ENCODE results near the gene PA2G4.
A peak's percentile ranks its signal among the peaks of the same experiment; 100 is the strongest.
"Not testable (repeated sequence)": the region's sequence is repeated elsewhere in the genome, so short reads cannot be mapped to it uniquely, and the experiment has no call there.

Gene PA2G4

DNA sequence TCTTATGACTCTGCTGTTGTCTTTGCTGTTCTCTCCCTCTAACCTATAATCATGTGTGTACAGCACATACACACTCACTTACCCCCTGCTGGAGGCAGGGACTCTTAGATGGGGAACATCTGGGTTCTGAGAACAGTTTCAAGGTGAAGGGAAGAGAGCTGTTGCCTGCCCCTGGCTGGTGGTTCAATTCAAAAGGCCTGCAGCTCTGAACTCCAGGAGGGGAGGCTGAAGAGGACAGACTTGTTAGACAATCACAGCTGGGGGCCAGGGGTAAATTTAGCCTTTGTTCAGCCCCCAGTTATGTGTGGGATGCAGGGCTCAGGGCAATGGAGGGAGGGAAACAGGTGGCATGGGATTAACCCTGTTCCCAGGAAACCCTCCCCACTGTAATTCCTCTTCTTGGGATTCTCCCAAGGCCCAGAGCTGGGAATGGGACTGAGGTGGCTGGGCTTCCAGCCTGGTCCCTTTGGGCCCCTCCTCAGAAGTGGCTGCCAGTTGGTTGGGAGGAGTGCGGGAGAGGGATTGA is 50.0 kb downstream of the PA2G4 start:
- DNase-seq, result no peak

DNA sequence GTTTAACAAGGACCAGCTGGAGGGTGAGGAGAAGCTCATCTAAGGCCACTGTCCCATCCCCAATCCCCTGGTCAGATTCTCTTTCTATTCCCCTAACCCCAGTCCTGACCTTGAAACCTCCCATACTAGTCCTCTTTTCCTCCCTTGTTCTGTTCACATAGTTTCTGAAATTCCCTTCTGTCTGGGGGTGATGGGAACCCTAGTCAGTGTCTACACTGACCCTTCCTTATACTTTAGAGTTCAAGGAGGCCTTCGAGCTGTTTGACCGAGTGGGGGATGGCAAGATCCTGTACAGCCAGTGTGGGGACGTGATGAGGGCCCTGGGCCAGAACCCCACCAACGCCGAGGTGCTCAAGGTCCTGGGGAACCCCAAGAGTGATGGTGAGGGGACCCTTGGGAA is 50.5 kb downstream of the PA2G4 start:
- no peak for DNase-seq

DNA sequence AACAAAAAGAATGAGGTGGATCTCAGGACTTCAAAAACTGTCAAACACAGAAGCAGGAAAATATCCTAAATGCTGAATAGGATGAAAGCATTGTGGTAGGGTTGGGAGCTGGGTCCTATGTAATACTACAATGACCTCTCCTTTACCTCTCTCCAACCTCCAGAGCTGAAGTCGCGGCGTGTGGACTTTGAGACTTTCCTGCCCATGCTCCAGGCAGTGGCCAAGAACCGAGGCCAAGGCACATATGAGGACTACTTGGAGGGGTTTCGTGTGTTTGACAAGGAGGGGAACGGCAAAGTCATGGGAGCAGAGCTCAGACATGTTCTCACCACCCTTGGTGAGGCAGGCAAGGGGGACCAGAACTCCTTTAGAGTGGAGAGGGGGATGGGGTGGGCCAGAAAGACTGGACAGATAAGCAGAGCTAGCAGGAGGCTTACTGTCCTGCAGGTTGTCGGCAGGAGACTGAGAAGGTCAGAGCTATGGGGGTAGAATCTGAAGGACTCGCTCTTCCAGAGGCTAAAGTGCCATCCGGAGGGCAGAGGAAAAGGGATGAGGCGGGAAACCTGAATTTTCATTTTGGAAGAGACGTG is 51.0 kb downstream of the PA2G4 start:
- DNase-seq, result no peak

DNA sequence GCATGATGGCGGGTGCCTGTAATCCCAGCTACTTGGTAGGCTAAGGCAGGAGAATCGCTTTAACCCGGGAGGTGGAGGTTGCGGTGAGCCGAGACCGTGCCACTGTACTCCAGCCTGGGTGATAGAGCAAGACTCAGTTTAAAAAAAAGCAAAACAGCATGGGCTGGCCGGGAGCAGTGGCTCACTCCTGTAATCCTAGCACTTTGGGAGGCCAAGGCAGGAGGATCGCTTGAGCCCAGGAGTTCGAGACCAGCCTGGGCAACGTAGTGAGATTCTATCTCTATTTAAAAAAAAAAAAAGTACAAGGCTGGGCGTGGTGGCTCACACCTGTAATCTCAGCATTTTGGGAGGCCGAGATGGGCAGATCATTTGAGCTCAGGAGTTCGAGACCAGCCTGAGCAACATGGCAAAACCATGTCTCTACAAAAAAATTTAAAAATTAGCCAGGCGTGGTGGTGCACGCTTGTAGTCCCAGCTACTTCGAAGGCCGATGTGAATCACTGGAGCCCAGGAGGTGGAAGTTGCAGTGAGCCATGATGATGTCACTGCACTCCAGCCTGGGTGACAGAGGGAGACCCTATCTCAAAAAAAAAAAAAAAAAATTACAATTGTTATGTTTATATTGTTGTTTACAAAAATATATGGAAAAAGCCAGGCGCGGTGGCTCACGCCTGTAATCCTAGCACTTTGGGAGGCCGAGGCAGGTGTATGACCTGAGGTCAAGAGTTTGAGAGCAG is 52.3 kb downstream of the PA2G4 start:
- DNase-seq, result not testable (repeated sequence)

DNA sequence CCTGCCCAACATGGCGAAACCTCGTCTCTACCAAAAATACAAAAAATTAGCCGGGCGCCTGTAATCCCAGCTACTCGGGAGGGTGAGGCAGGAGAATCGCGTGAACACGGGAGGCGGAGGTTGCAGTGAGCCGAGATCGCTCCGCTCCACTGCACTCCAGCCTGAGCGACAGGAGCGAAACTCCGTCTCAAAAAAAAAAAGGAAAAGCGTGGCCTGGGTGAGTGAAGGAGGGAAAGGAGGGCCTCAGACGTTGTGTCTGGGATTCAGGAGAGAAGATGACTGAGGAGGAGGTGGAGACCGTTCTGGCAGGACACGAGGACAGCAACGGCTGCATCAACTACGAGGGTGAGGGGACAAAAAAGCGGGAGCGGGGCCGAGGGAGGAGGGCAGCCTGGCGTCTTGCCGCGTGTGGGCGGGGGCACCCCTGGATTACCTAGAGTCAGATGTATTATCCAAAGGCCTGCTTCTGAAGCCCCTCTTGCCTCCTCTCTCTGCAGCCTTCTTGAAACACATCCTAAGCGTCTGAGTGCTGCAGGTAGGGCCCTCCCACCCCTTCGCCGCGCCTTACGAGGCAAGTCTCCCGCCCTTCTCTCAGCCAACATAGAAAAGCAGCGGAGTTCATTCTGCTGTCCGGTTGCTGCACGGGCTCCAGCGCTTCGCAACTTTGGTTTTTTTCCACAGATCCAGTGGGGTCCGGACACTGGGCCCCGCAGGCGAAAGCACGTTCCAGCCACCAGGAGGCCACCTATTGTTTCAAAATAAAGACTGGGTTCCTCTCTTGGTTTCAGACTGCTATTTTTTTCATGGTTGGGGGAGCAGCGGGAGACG is 53.1 kb downstream of the PA2G4 start:
- peak; percentile 73 to 80 for DNase-seq

DNA sequence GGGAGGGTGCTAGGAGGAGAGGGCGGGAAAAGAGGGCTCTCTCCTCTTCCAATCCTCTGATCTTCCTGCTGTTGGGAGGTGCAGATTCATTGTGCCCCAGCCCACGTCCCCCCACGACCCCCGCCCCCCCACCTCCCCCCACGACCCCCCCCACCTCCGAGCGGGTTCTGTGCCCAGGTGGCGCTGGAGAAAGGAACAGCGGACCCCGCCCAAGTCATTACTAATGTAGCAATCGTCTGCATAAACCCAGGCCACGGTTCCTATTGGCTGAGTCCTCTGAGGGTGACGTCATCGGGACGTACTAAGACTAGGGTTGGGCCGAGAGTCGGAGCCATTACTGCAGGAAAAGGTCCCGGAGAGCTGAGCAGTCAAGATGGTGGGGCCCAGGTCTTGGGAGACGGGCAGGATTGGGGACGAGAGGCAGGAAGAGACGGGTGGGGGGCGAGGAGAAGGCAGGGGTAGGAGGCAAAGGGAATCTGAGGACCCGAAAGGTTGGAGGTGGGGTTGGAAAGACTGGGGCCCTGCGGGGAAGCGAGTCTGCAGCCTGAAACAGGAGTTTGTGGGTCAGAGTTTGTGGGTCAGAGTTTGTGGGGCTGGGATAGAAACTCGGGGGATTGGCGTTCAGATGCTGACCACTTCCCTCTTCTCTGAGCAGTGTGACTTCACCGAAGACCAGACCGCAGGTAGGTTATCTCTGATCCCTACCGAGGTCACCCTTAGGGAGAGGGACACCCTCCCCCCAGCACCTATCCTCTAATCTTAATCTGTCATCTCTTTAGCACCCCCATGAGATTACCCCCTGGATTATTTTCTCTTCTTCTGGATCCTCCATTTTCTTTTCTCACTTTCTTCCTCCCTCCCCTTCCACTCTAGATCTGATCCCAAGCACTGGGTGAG is 53.9 kb downstream of the PA2G4 start, which contains the start of gene MYL6:
MYL6 (plus strand) TSS at position 331 of the 897 bp plus-strand sequence; CDS start at position 374, 43 bp downstream.
- DNase-seq, result peak; percentile 95

DNA sequence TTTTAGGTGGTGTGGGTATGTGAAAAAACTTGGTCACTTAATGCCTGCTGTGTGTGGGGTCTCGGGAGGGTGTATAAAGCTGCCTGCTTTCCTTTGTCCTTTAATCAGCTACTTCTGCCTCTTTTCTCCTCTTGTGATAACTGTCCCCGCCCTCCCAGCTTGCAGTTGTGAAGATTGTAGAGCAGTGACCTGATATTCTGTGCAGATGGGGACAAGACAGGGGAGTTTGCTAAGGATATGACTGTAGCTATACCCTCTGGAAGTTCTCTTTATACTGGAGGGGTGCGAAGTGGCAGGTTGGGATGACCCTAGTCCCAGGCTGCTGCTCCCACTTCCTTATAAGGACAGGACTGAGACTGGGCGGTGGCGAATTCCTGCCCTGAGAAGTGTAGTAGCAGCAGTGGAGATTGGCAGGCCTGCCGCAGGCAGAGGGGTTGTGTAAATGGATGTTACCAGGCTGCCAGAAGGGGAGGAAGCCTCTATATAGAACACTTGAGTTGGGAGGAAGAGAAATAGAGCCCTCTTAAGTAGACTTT is 54.6 kb downstream of the PA2G4 start:
- peak in 1 of 2 donors; percentile 38 for DNase-seq

DNA sequence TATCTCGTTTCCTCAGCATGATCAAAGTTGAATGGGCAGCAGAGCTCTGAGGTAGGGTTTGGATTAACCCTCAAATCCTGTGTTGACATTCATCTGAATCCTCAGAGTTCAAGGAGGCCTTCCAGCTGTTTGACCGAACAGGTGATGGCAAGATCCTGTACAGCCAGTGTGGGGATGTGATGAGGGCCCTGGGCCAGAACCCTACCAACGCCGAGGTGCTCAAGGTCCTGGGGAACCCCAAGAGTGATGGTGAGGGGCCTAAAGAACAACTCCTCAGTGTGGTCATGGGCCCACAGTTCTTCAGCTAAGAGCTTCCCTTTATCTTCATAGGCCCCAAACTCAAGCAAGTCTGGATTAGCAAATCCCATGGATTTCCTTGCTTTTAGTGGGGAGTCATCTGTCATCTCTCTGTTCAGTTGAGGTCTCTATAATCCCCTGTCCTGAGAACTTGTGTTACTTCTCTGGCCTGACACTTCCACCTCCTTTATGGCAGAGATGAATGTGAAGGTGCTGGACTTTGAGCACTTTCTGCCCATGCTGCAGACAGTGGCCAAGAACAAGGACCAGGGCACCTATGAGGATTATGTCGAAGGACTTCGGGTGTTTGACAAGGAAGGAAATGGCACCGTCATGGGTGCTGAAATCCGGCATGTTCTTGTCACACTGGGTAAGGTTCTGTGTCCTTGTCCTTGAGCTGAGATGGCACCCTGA is 55.3 kb downstream of the PA2G4 start:
- no peak for DNase-seq

DNA sequence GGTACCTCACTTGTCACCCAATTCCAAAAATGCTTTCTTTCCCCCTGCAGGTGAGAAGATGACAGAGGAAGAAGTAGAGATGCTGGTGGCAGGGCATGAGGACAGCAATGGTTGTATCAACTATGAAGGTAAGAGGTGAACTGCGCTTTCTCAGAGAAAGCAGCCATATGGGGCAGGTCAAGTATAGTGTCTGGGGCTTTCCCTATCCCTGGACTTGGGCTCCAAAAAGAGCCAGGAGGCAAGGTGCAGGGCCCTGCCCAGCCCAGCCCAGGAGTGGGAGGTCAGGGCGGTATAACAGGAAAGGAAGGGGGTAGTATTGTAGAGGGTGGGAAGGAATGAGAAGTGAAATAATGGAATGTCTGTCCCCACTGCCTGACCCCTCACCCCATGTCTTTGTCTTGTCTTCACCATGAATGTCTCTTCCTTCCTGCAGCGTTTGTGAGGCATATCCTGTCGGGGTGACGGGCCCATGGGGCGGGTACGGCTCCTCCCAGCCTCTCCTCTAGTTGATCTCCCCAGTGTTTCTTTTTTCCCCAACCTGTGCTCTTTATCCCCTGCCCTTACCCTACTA is 55.9 kb downstream of the PA2G4 start:
- DNase-seq, result peak; percentile 61 to 75

DNA sequence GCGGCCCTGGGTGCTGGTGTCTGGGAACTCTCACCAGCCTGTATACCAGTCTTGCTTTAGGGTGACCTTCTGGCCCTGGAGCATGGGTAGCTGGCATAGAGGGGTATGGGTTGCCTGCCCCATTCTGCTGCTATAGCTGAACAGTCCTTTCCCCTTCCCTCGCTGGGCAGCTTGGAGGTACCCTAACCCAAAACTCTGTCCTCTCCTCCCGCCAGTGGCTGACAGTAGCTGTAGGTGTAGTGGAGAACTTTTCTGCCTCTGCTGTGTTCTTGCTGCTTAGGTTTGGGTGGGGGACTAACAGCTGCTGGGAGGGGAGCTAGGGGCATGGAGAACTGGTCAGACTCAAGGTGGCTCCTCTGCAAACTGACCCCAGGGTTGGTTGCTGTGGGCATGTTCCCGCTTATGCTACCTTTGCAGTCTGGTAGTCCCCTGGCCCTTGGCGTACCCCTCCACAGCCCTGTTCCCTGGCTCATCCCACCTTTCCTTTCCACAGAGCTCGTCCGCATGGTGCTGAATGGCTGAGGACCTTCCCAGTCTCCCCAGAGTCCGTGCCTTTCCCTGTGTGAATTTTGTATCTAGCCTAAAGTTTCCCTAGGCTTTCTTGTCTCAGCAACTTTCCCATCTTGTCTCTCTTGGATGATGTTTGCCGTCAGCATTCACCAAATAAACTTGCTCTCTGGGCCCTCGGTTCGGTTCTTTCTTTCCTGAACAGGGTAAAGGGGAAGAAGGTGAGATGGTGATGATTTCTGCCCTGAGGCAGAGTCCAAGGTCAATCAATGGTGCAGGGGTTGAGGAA is 56.7 kb downstream of the PA2G4 start:
- DNase-seq, result no peak

DNA sequence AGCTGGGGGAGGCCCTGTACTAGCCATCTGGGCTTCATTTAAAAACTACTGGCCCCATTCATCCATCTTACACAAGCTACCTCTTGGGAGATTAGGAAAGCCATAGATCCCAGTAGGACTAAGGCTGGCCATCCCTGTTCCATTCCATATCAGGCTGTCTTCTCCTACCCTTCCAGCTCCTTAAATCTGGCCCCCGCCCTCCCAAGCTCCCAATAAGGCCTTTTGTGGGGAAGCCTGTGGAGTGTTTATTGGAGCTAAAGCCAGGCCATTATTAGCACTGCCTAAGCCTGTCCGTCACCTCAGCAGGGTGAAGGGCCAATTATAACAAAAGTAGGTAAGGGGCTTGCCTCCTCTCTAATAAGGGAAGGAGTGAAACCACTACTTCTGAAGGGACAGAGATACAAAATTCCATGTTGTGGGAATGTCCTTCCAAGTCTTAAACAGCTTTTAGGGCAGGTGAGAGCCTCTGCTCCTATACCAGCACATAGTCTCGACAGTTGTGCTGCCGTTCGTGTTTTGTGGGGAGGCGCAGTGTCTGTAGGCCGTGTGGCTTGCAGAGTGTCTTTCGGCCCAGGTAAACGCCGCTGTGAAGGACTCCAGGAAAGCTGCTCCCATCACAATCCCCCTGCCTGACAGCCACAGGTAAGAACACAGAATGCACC is 57.5 kb downstream of the PA2G4 start:
- no peak for DNase-seq

DNA sequence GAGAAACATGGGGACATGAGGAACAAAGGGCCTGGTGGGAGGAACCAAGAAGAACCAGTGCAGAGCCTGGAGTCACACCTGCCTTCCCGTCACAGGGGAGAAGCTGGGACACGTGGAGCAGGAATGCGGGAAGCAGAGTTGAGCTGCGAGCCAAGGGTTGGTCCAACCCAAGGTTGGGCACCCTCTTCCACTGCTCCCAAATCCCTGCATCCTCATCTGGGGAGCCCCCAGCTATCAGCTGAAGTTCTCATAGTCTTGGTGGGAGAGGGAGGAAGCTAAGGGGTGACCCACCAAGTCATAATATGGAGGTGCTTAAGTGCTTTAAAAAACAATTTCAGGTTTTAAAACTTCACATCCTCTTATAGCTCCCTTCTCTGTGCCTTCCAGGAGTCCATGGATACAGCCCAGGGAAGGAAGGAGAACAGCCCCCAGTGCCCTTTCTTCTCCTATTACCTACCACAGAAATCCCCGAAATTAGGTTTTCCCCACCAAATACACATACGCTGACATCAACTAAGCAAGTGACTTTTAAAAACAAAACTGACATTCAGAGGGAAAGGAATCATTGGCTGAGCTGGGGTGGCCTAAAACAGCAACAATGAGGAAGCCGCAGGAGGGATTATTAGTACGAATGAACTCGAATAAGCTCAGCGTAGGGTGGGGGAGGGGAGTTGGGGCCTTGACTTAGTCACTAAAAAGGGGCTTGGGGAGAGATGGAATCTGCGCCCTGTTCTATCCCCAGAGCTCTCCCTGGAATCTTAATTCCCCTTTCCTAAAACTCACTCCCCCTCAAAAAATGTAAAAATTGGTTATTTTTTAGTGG is 58.3 kb downstream of the PA2G4 start:
- no peak for DNase-seq

Data from CD4-positive, alpha-beta T cell treated with Interleukin-4 for 1 hour (primary cell).